HG03159 (cell line): ENCODE measurements around the gene CALML3.

Experiments
- ATAC-seq: cut with Tn5 transposase; IDR thresholded peaks from one replicate; pipeline ENCODE4 v1.9.1; 2021; ENCODE audit warnings: mild to moderate bottlenecking, moderate library complexity; ENCODE audit not compliant: unreplicated experiment

Gene CALML3

GRCh38 chr10:5490698-5491464 lies 33.9 kb upstream of the CALML3 start:
- ATAC-seq: no peak

- ATAC-seq: no peak
Observed at GRCh38 chr10:5491477-5491876, 33.3 kb upstream of the CALML3 start.

- no peak for ATAC-seq
Observed at GRCh38 chr10:5492322-5492855, 32.4 kb upstream of the CALML3 start.

GRCh38 chr10:5492929-5493576 lies 31.7 kb upstream of the CALML3 start:
- no peak for ATAC-seq

DNA sequence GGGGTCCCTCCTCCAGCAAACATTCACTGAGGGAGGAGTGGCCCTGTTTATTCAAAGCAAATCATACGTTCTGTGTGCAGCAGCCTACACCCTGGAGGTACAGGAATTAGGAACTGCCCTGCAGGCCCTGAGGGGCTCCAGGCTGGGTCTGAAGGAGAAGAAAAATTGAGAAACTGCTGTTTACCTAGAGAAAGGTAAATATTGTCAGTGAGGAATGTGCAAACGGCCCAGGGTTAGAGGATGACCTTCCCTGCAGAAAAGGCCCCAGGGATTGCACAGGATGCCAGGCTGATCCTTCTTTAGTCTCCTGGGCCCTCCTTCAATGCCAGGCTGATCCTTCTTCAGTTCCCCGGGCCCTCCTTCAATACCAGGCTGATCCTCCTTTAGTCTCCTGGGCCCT lies 31.1 kb upstream of the CALML3 start:
- ATAC-seq: no peak

DNA sequence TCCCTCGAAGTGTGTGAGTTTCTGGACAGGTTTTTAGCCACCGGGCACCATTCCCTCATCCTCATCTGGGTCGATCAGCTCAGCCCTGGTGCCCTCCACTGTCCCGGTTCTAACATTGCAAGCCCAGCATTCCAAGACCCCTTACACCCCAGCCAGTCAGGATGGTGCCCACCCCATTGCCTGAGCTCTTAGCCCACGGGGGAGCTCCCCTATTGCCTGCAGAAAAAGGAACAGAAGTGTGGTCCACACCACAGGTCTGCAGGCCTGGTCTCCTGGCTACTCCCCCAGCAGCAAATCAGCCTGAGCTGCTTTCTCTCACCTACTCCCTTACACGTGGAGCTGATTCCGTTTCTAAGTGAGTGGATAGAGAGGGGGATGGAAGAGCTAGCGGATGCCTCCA lies 30.1 kb upstream of the CALML3 start:
- no peak for ATAC-seq

GRCh38 chr10:5496261-5497250 lies 28.2 kb upstream of the CALML3 start:
- no peak for ATAC-seq

DNA sequence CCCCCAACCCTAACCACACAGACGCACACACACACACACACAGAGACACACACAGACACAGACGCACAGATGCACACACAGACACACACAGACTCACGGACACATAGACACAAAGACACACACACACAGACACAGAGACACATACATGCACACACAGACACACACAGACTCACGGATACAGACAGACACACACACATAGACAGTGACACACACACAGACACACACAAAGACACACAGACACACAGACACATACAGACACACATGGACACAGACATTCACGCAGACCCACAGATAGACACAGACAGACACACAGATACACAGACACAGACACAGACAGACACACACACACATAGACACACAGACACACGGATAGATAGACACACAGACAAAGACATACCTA lies 27.5 kb upstream of the CALML3 start:
- ATAC-seq: no peak

- no peak for ATAC-seq
Observed at GRCh38 chr10:5497948-5498730, 26.6 kb upstream of the CALML3 start.

- ATAC-seq: no peak
Observed at GRCh38 chr10:5498791-5499492, 25.8 kb upstream of the CALML3 start.

DNA sequence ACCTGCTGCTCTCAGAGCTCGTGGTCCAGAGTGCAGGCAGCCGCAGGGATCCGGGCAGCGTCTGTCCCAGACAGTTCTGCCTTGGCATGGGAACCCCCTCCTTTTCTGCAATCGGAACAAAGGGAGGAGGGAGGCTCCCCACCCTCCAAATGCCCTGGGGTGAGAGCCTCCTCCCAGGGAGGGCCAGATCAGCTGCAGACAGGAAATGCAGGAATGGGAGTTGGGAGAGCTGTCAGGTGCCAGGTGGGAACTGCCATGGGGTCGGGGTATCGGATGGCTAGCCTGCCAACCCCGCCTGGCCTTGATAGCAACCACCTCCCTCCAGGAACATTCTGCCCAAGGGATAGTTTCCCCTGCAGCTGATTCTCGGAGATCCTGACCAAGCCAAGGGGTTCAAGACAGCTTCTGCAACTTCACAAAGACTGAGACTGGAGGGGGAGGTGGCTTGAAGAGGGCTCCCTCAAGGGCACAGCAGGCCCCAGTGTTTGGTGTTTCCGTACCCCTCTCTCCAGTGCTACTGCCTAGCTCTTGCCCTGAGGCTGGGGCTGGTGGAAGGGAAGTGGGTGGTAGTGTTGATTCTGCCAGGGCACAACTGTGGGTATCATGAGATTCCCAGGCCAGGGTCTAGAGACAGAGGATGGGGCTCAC lies 25.1 kb upstream of the CALML3 start, which contains the start of gene CALML5:
Gene CALML5, minus strand, starts transcription at position 78 of the 648 bp plus-strand sequence. CDS start 132 bp downstream, outside the sequence.
- no peak for ATAC-seq

GRCh38 chr10:5500162-5500670 lies 24.5 kb upstream of the CALML3 start:
- ATAC-seq: no peak

DNA sequence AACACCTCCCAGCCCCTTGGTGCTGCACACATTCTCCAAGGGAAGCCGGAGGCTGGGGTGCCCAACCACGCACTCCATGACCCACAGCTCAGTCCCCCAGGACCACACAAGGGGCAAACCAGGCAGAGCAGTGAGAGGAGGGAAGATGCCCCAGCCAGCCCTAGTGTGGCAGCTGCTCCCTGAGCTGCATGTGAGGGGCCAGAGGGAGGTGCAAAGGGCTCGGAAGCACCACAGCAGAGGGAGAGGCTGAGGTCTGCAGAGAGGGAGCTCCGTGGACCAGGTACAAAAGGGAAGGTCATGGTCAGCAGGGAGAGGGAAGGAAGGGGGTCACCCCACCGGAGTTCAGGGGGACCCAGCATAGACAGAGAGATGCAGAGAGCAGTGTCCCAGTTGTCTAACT lies 23.9 kb upstream of the CALML3 start:
- no peak for ATAC-seq

- ATAC-seq: no peak
Observed at GRCh38 chr10:5502061-5502521, 22.7 kb upstream of the CALML3 start.

- ATAC-seq: no peak
Observed at GRCh38 chr10:5502571-5503476, 21.9 kb upstream of the CALML3 start.

- no peak for ATAC-seq
Observed at GRCh38 chr10:5503477-5503835, 21.3 kb upstream of the CALML3 start.

GRCh38 chr10:5504146-5505072 lies 20.4 kb upstream of the CALML3 start:
- no peak for ATAC-seq
